ENCODE results near the gene GALM.
"Not testable (repeated sequence)": the region's sequence is repeated elsewhere in the genome, so short reads cannot be mapped to it uniquely, and the experiment has no call there.

Gene GALM

GRCh38 chr2:38743672-38744398 lies 77.9 kb downstream of the GALM start:
- DNase-seq = no peak

DNA sequence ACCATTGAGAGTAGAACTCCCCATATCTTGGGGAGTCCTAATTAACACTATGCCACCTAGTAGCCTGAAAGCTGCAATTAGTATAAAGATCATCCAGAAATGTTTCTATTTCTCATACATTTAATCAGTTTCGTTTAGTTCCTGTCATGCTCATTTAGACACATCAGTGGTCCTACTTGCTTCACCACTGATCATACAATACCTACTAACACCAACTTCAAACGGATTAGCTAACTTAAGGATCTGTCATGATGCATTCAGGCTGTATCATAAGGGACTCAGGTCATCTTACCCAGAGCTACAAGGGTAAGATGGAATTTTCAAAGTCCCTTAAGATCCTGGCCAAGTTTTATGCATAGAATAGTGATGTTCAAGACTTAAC lies 78.5 kb downstream of the GALM start:
- no peak for DNase-seq

GRCh38 chr2:38745267-38745666 lies 79.4 kb downstream of the GALM start:
- DNase-seq = no peak

- DNase-seq = no peak
Measured at GRCh38 chr2:38747007-38747424, 81.1 kb downstream of the GALM start.

- no peak for DNase-seq
Measured at GRCh38 chr2:38747819-38748218, 81.9 kb downstream of the GALM start.

GRCh38 chr2:38748391-38748790 lies 82.5 kb downstream of the GALM start:
- no peak for DNase-seq

- DNase-seq = no peak
Measured at GRCh38 chr2:38748943-38749804, 83.3 kb downstream of the GALM start.

DNA sequence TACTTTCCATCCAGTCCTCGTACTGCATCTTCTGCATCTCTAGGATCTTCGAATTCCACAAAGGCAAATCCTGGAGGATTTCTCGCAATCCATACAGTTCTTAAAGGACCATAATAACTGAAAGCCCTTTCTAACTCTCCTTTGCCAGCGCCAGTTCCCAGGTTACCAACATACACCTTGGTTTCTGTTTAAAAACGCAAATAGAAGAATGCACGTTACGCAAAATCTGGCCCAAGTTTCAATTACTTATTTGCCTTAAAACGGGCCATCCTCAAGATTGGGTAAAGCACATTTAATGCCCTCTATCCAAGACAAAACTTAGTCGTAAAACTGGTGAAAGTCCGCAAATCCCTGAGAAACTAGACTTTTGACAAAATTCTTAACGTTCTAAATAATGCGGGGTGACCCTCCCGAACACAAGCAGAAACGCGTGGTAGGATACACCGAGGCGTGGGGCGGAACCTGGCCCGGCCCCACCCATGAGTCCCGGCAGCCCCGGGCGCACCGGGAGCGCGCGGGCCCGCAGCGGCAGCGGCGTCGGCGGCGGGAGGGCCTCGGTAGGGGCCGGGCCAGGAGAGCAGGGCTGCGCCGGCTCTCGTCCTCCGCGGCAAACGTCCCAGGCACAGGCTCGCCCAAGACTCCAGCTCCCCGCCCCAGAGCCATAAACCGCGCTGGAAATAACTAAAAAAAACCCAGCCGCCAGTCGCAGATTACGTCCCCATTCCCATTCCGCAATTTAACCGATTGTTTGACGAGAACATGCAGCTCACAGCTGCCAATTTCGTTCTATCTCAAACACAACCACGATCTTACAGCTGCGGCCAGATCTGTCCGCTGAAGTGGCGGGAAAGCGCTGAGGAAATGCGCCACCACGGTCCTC lies 84.3 kb downstream of the GALM start:
- DNase-seq = peak; percentile 48 to 61

DNA sequence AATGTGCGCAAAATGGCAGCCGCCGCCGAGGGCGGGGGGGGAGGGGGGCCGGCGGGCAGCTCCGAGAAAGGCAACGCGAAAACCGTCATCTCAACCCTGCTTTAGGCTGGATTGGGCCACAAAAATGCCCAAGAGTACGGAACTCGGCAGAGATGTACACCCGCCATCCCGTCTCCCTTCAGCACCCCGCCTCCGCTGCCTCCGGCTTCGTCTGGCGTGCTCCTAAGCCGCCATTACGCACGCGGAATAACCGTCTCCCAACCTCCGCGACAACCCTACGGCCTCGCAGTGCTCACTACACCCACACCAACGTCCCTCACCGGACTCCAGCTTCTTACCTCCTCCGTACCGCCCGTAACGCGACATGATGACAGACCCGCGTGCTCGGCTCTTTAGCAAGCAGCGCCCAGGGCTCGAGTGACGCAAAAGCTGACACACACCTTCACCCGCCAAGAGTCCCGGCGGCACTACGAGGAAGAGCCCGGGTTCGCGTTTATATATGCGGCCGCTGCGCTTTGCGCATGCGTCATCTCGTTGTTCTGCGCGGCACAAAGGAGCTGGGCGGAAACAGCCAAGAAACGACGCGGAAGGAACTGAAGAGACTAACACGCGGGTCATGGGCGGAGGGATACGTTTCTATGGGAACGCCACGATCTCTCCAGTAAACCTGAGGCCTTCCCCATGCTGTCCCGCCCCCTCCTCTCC lies 85.1 kb downstream of the GALM start, which contains the start of gene SRSF7:
Gene SRSF7, minus strand, starts transcription at position 471 of the 705 bp plus-strand sequence. Its CDS starts 105 bp downstream, at position 366.
- peak; percentile 99 for DNase-seq

DNA sequence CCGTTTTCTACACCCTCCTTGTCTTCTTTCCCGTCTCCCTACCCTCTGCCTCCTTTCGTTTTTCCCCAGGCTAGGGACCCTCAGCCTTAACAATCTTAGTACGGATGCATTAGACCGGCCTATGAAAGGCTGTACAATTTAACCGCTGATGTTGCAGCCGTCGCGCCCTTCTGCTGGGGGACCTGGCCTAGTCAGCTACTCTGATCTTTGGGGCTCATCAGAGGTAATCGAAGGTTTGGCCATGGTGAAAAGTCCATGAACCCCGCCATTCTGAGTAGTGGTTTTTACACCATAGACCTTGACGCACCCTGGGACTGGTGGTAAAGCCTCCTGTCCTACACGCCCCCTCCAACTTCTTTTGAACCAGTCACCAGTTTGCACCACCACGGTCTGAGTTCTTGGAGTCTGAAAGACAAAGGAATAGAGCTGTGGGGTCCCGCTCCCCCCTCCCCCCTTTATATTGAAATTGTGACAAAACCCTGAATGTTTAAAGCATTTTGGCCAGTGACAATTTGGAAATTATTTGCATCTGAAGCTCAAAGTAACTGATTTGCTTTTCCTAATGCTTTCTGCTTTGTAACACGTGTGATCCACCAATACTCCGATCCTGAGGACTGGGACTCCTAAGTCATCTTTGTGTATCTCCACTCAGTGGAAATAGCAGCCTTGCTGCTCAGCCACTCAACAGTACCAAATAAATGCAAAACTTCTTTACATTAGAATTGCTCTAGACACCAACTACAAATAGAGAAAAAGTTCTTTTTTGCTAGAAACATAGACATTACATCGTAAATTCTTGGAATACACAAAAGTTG lies 85.9 kb downstream of the GALM start:
- DNase-seq = no peak

DNA sequence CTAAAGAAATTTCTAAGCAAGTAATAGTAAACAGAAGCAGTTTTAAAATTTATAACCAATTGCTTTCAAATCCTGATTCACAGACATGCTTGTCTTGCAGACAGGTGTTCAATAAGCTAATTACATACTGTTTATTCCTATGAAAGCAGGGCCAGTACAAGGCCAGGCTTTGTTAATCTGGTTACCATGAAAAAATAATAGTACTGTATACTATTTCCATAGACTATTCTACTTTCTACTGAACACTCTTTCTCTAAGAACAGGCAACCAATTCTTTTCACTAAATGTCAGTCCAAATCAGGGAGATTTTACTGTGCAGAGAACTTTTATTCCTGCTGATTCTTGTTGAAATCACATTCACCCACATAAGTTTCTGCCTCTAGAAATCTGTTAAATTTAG lies 88.1 kb downstream of the GALM start:
- no peak for DNase-seq

DNA sequence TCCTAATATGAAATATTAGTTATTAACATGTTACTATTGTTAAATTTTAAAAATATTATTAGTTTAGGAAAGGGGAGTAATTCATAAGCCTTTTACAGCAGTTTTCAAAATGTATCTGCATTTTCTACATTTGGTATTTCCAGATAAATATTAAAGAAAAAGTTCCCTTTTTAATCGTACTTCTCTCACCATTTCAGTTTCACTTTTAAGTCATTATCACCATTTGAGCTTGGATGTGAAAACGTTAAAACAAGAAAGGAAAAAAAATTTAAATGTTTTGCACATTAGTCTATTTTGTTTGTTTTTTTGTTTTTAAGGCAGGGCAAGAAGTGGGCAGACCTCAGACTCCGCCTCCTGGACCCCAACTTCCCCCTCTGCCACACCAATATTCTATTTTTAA lies 88.6 kb downstream of the GALM start:
- DNase-seq = no peak

DNA sequence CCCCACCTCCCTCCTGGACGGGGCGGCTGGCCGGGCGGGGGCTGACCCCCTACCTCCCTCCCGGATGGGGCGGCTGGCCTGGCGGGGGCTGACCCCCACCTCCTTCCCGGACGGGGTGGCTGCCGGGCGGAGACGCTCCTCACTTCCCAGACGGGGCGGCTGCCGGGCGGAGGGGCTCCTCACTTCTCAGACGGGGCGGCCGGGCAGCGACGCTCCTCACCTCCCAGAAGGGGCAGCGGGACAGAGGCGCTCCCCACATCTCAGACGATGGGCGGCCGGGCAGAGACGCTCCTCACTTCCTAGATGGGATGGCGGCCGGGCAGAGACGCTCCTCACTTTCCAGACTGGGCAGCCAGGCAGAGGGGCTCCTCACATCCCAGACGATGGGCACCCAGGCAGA lies 90.0 kb downstream of the GALM start:
- not testable (repeated sequence) for DNase-seq

DNA sequence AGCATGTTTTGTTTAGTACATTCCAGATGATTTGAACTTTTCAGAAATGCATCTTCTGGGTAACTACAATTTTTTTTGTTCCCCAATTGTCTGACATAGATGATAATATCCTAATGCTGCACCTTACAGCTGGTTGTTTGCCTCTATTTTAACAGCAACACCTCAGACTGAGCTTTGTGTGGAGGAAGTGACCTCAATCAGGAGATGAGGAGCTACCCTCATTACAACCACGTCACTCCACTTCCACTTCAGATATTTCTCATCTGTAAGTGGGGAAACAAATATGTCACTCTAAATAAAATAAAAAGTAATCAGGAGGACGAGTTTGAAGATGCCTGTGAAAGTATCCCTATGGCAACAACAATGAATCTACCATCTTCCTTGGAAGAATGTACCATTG lies 97.3 kb downstream of the GALM start:
- DNase-seq = no peak

DNA sequence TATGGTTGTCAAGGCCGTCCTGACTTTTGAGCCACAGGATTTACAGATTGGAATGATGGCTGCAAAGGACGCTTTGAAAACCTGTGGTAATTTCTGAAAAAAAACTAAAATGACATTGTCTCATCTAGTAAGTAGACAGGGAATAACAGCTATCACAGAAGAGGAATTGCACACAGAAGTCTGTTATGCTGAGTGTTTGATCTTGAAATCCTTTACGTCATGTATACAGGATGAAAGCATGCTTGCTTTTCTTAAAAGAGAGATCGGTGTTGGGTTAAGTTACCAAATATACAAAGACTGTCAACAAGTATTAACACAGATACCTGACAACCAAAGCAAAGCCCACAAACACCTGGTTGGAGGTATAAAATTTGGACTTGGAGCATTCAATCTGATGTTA lies 97.8 kb downstream of the GALM start:
- no peak for DNase-seq

GRCh38 chr2:38765149-38765548 lies 99.2 kb downstream of the GALM start:
- DNase-seq = no peak

DNA sequence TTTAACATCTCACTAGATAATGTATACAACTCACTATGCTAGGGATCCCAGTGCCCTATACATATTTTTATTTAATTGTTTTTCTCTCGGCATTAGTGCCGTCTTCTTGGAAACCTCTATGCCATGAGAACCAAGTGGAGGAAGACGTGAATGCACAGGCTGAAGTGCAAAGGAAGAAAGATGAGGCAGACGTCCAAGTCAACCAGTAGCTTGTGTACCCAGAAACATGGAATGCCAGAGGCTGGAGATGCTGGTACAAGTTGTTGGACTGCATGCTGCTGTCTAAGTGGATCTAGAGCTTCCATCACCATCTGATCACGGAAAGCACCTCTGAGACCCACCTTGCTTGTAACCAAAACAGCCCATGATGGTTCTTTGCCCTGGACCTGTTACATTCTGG lies 99.6 kb downstream of the GALM start:
- no peak for DNase-seq

DNA sequence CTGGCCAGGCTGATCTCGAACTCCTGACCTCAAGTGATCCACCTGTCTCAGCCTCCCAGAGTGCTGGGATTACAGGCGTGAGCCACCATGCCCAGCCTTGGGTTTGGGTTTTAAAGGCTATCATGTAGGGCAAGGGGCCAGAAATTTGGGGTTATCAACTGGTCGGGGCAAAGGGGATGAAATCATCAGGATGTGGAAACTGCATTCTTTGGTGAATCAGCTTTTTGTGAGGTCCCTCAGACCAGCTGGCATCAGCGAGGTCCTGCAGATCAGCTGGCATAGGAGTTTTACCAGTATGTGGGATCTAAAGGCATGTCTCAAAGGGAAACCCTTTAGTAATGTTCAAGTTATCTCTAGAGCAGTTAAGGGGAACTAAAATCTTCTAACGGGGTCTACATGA lies 105.7 kb downstream of the GALM start:
- no peak for DNase-seq

DNA sequence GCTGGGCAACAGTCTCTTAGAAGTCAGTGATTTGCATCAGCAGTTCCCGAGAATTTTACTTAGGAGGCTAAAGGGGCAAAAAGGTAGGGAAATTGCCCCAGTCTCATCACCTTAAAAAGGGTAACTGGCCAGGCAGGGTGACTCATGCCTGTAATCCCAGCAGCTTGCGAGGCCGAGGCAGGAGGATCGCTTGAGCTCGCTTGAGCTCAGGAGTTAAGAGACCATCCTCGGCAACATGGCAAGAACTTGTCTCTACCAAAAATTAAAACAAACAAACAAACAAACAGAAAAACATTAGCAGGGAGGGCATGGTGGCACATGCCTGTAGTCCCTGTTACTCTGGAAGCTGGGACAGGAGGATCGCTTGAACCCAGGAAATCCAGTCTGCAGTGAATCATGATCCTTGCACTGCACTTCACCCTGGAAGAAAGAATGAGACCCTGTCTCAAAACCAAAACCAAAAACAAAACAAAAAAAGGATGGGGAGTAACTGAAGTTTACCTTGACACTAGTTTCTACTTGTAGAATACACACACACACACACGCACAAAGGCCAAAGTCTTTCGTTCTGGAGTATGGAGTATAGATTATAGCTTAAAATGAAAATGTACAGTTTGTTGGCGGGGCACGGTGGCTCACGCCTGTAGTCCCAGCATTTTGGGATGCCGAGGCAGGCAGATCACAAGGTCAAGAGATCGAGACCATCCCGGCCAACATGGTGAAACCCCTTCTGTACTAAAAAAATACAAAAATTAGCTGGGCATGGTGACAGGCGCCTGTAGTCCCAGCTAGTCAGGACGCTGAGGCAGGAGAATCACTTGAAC lies 109.4 kb downstream of the GALM start:
- no peak for DNase-seq

- no peak for DNase-seq
Measured at GRCh38 chr2:38775921-38776225, 110.0 kb downstream of the GALM start.

DNA sequence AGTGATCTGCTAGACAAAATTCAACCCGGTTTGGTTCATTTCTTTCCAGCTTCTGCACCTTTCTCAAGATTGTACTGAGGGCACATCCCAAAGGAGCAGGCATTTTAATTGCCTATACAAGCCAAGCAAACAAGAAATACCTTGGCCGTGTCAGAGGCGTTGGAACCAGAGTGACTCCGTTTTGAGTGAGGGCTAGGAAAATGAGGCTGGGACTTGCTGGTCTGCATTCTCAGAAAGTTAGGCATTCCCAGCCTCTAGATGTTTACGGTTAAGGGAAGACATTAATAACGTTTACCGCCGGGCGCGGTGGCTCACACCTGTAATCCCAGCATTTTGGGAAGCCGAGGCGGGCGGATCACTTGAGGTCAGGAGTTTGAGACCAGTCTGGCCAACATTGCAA lies 110.6 kb downstream of the GALM start:
- DNase-seq = no peak

All from activated T-cell treated with anti-CD3 and anti-CD28 coated beads, Interleukin-2, amount 50 U/mL, for 48 hours (primary cell).